ENCODE results near the gene TSPAN18. TPM values are rescaled to one million over a fixed set of nuclear protein-coding genes. Genes with fewer than 3 reads are reported as not detected.

The TSPAN18 gene
- total and polyA plus RNA-seq, 10 of the 15 experiments (the other 5 are each of a cell fraction or from before 2014, with no cell fraction given), result 0.02 to 0.77 (median 0.13) TPM; not detected in 1

- ATAC-seq (no peak), FAIRE-seq (no peak), DNase-seq (ENCODE audit: low read depth, low spot score) (no peak)
- intact Hi-C loops (cut with micrococcal nuclease; ENCODE audit: unreplicated experiment) (no loop called here), in situ Hi-C loops (cut with MboI) (no loop called here)
- Histone ChIP-seq H3K27ac (ENCODE audit: control insufficient read depth, insufficient read depth) (no peak overlapping the region), H3K79me2 (ENCODE audit: control insufficient read depth, insufficient read depth, low read length) (no peaks in the 10 kb centered on the region), H4K20me1 (ENCODE audit: control insufficient read depth, insufficient read depth) (no peaks in the 10 kb centered on the region; the same call in 1 of the 2 replicates), H3K9me3 (replicated peaks; ENCODE audit: control insufficient read depth, insufficient read depth, low read length) (no peaks in the 10 kb centered on the region), H3K4me3 (no peak overlapping the region), H3K36me3 (ENCODE audit: control insufficient read depth in 2 of 2, insufficient read depth in 2 of 2, low read length in 1 of 2) (no peaks in the 10 kb centered on the region), H3K9ac (ENCODE audit: control insufficient read depth, insufficient read depth, low read length) (no peak overlapping the region), H3K4me2 (ENCODE audit: control insufficient read depth, insufficient read depth) (no peak overlapping the region), H2AFZ (ENCODE audit: control insufficient read depth, low read depth, low read length) (no peak overlapping the region), H3K27me3 (replicated peaks in 1 of 2; ENCODE audit: control insufficient read depth in 2 of 2, insufficient read depth in 2 of 2, low read length in 1 of 2) (no peaks in the 10 kb centered on the region; a peak in 2 of 4 replicates), H3K4me1 (ENCODE audit: control insufficient read depth, insufficient read depth, low read length) (no peaks in the 10 kb centered on the region)
- 51% methylated on average over 6 of the region's 6 CpGs for WGBS (ENCODE audit: insufficient coverage, insufficient replicate concordance, low lambda C conversion rate, missing lambda C conversion rate)
- SMC1A ChIA-PET (ENCODE audit: uncharacterized antibody, unreplicated experiment), result no interaction called here
- TF ChIP-seq STAT3 (IDR thresholded peaks at IDR 0.05; ENCODE audit: low read depth, low read length), result no peak
- BruUV-seq (replicated peaks), result no TSS peak
- POLR2A ChIA-PET, result no interaction called here
- RAD21 ChIA-PET (ENCODE audit: unreplicated experiment), result interaction anchor here (1.7 kb wide), 1 partner anchor 22 kb away, joined by 4 read pairs; no protein-coding TSS in a partner anchor
- CTCF ChIA-PET, result no interaction called here
These were observed 157.3 kb downstream of the TSPAN18 start for GRCh38 chr11:44884056-44884455.

DNA sequence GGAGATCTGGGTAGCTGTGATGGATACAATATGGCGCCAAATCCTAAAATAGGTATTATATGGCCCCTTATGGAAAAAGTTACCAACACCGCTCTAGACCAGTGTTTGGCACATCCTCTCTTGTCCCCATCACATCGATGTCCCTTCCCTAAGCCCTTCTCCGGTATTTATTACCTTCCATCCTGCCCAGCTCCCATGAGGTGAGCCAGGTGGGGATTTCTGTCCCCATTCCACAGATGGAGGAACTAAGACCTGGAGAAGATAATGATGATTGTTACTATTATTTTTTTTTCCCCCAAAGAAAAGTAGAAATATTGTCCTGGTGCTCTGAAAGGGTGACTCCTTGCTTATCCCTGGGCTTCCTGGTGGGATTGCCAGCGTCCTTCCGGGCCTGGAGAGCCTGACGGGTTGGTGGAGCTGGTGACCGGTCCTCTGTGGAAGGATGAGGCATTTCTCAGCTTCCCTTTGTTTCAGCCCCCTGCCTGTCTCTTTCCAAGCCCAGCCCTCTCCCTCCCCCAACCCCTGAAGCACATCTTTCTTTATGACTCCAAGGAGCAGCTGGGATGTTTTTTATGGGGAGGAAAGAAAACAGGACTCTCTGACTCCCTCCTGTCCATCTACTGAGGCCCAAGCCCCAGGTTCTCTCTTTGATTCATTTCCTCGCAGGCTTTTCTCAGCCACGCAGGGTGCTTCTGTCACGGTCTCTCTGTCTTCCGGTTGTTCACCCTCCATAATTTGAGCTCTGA, 158.5 kb downstream of the TSPAN18 start:
- no peaks in the 10 kb centered on the region for H3K4me1 ChIP-seq (ENCODE audit: control insufficient read depth, insufficient read depth, low read length)
- POLR2A ChIA-PET, result no interaction called here
- WGBS (ENCODE audit: insufficient coverage, insufficient replicate concordance, low lambda C conversion rate, missing lambda C conversion rate), result 53% methylated on average over 12 of the region's 12 CpGs
- CTCF ChIA-PET, result interaction anchor here (0.9 to 1.9 kb wide), 4 partner anchors 9 to 110 kb away, joined by 3 to 5 read pairs (median 4); no protein-coding TSS in a partner anchor
- H3K27ac ChIP-seq (ENCODE audit: control insufficient read depth, insufficient read depth), result no peak overlapping the region
- H3K4me3 ChIP-seq, result no peak overlapping the region
- in situ Hi-C loops (cut with MboI), result no loop called here
- intact Hi-C loops (cut with micrococcal nuclease; ENCODE audit: unreplicated experiment), result no loop called here
- DNase-seq (ENCODE audit: low read depth, low spot score) (no peak), FAIRE-seq (no peak), ATAC-seq (no peak)
- RAD21 ChIA-PET (ENCODE audit: unreplicated experiment), result interaction anchor here (0.9 kb wide), 1 partner anchor 23 kb away, joined by 4 read pairs; no protein-coding TSS in a partner anchor
- no peaks in the 10 kb centered on the region for H3K36me3 ChIP-seq (ENCODE audit: control insufficient read depth in 2 of 2, insufficient read depth in 2 of 2, low read length in 1 of 2)
- H3K79me2 ChIP-seq (ENCODE audit: control insufficient read depth, insufficient read depth, low read length), result no peaks in the 10 kb centered on the region
- no peak overlapping the region for H3K4me2 ChIP-seq (ENCODE audit: control insufficient read depth, insufficient read depth)
- H2AFZ ChIP-seq (ENCODE audit: control insufficient read depth, low read depth, low read length), result no peak overlapping the region
- no TSS peak for BruUV-seq (replicated peaks)
- no peaks in the 10 kb centered on the region; a peak in 2 of 4 replicates for H3K27me3 ChIP-seq (replicated peaks in 1 of 2; ENCODE audit: control insufficient read depth in 2 of 2, insufficient read depth in 2 of 2, low read length in 1 of 2)
- H3K9me3 ChIP-seq (replicated peaks; ENCODE audit: control insufficient read depth, insufficient read depth, low read length), result no peaks in the 10 kb centered on the region
- TF ChIP-seq MYC (IDR thresholded peaks at IDR 0.05; ENCODE audit: insufficient read depth, insufficient read length, insufficient replicate concordance, low read length, severe bottlenecking) (no peak), IKZF2 (IDR thresholded peaks at IDR 0.05) (no peak), POU2F2 (IDR thresholded peaks at IDR 0.05; ENCODE audit: borderline replicate concordance, low read depth, low read length) (no peak), EP300 (IDR thresholded peaks at IDR 0.05; ENCODE audit: borderline replicate concordance in 1 of 2, control insufficient read depth in 1 of 2, low read depth in 2 of 2, low read length in 2 of 2) (no peak), SMARCA5 (IDR thresholded peaks at IDR 0.05) (no peak), LARP7 (IDR thresholded peaks at IDR 0.05) (no peak), RB1 (IDR thresholded peaks at IDR 0.05; ENCODE audit: borderline replicate concordance) (no peak), SMAD5 (IDR thresholded peaks at IDR 0.05; ENCODE audit: low read depth) (no peak), HCFC1 (IDR thresholded peaks at IDR 0.05; ENCODE audit: low read length) (no peak), IRF4 (IDR thresholded peaks at IDR 0.05; ENCODE audit: low read depth, low read length) (no peak)
- TF ChIP-seq, protein P1, sequence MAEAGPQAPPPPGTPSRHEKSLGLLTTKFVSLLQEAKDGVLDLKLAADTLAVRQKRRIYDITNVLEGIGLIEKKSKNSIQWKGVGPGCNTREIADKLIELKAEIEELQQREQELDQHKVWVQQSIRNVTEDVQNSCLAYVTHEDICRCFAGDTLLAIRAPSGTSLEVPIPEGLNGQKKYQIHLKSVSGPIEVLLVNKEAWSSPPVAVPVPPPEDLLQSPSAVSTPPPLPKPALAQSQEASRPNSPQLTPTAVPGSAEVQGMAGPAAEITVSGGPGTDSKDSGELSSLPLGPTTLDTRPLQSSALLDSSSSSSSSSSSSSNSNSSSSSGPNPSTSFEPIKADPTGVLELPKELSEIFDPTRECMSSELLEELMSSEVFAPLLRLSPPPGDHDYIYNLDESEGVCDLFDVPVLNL (IDR thresholded peaks at IDR 0.05; ENCODE audit: low read depth, low read length), result no peak
- no peak overlapping the region for H3K9ac ChIP-seq (ENCODE audit: control insufficient read depth, insufficient read depth, low read length)
- no peaks in the 10 kb centered on the region; the same call in 1 of the 2 replicates for H4K20me1 ChIP-seq (ENCODE audit: control insufficient read depth, insufficient read depth)
- SMC1A ChIA-PET (ENCODE audit: uncharacterized antibody, unreplicated experiment), result interaction anchor here (0.5 to 1.5 kb wide), 3 partner anchors 8 to 17 kb away, joined by 3 to 4 read pairs (median 3); no protein-coding TSS in a partner anchor
